Medulla oblongata (tissue), 1 donor: Measurements from ENCODE around the gene CISD2.
"Not testable (repeated sequence)": the region's sequence is repeated elsewhere in the genome, so short reads cannot be mapped to it uniquely, and the experiment has no call there.

ENCODE experiments used
- DNase-seq: peaks from one replicate; pipeline ENCODE4 v3.0.0-alpha.2; 2015; ENCODE audit errors: extremely low spot score

Gene CISD2

GRCh38 chr4:102918859-102919258 lies 50.1 kb downstream of the CISD2 start:
- no peak for DNase-seq

- not testable (repeated sequence) for DNase-seq
These were observed 50.9 kb downstream of the CISD2 start for GRCh38 chr4:102919697-102920096.

- DNase-seq: no peak
These were observed 66.9 kb downstream of the CISD2 start for GRCh38 chr4:102935716-102936115.

- not testable (repeated sequence) for DNase-seq
These were observed 69.3 kb downstream of the CISD2 start for GRCh38 chr4:102938063-102938462.
